NCI-H748 (cell line): Measurements from ENCODE around the gene DPY19L1.
"Not testable (repeated sequence)": the region's sequence is repeated elsewhere in the genome, so short reads cannot be mapped to it uniquely, and the experiment has no call there.

ENCODE experiments used
- DNase-seq: peaks from one replicate; lab custom pipeline; 2025; ENCODE audit not compliant: unreplicated experiment; lab: John Stamatoyannopoulos, UW

DPY19L1 gene

DNA sequence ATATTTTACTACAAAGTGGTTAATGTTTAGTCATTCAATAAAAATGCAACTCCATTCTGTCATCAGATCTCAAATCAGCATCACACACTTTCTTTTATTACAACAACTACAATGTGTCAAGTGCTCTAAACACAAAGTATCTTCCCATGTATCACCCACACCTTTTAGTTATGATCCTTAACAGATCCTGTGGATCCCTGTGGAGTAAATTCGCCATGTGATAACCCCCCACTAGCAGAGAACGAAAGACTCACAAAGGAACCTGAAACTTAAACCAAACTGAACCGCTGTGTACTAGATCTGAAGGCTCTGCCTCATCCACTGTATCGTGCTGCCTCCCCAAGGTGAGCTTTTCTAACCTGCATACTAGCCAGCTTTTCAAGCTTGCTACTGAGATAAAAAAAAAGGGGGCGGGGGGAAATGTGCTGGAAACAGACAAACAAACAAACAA is 1.7 kb downstream of the DPY19L1 start:
- peak; percentile 30 for DNase-seq

- peak; percentile 17 for DNase-seq
Measured at GRCh38 chr7:35032166-35032565, 5.1 kb downstream of the DPY19L1 start.

DNA sequence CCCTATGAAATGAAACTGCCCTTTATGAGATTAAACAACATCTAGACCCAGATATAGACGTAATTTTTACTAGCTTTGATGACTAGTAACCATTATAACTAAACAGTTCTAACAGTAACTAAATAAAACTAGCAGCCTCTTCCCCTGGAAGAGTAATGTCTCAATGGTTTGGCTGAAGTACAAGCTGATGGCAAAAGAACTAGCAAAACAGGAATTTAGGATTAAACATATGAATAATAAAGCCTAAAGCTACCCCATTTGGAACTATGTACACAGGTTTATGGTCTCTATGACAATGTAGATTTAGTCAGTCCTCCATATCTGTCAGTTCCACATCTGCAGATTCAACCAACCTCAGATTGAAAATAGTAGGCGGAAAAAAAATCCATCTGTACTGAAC is 6.4 kb downstream of the DPY19L1 start:
- no peak for DNase-seq

DNA sequence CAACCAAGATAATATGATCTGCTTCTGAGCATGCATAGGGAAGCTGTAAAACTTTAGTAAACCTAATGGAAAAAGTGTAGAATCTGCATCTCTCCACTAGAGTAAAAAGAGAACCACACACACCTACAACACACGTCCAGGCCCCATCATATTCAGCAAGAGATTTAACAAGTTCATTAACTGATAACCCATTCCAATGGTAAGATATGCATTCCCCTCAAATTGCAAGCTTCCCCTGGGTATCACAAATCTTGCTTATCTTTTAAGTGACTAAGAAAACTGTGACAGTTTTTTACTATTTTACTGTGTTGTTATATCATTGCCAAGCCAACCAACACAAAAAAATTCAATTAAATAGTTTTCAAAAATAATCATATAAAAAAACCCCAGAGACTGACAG is 8.0 kb downstream of the DPY19L1 start:
- no peak for DNase-seq

DNA sequence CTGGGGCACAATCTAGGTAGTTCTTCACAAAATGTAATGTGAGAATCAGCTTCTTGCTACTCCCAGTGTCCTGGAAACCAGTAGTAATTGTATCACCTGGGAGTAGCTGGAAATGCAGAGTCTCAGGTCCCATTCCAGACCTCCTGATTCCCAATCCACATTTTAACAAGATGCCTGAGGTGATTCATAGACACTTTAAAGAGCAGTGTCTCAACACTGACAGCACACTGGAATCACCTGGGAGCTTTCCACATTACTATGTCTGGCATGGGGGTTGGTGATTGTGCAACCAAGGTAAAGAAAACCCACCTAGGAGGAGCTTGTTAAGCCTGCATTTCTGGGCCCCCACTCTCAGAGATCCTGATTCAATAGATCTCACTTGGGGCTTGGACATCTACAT is 11.1 kb downstream of the DPY19L1 start:
- DNase-seq = no peak

- DNase-seq = no peak
Measured at GRCh38 chr7:35025369-35025870, 11.9 kb downstream of the DPY19L1 start.

DNA sequence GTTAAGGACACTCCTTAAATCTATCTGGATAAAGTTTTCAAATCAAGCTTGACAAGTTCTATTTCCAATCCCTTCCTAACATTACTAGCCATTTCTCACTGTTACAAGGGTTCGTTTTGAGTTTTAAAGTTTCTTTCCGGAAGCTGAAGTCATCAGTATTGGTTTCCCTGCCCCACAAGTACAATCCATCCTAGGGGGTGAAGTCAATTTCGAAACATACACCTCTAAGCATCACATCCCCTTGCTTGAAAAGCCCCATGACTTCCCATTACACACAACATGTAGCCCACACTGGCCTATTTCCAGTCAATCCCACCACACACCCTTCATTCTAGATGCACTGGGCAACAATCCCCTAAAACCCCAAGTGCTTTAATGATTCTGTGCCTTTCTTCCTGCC is 13.0 kb downstream of the DPY19L1 start:
- no peak for DNase-seq

- DNase-seq = no peak
Measured at GRCh38 chr7:35022725-35023124, 14.6 kb downstream of the DPY19L1 start.

DNA sequence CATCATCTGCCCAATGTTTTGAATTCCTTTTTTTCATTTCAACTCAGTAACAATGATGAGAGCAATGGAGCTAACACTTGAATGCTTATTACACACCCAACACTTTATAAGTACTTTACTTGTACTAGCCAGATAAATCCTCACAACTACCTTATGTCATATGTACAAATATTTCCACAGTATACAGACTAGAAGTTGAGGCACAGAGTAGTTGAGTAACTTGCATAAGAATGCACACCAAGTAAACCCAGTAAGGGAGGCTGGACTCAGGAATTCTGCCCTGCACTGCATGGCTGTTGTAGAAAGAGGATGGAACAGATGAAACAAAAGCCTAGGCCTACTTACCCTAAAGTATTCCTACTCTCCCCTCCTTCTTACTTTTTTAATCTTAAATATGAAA is 15.8 kb downstream of the DPY19L1 start:
- DNase-seq = no peak

DNA sequence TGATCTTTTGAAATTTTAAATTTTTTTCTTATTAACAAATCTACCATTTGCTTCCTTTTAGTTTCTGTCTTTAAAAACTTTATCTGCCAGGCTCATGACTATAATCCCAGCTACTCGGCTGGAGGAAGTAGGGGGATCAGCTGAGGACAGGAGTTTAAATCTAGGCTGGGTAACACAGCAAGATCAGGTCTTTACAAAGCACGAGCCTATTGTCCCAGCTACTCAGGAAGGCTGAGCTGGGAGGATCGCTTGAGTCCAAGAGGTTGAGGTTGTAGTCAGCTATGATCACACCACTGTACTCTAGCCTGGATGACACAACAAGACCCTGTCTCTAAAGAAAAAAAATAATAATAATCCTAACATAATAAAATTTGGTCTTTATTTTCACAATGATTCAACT is 17.5 kb downstream of the DPY19L1 start:
- no peak for DNase-seq

GRCh38 chr7:35019179-35019729 is 18.0 kb downstream of the DPY19L1 start:
- no peak for DNase-seq

- DNase-seq = no peak
Measured at GRCh38 chr7:35015346-35015859, 21.9 kb downstream of the DPY19L1 start.

- DNase-seq = no peak
Measured at GRCh38 chr7:35012160-35012559, 25.1 kb downstream of the DPY19L1 start.

DNA sequence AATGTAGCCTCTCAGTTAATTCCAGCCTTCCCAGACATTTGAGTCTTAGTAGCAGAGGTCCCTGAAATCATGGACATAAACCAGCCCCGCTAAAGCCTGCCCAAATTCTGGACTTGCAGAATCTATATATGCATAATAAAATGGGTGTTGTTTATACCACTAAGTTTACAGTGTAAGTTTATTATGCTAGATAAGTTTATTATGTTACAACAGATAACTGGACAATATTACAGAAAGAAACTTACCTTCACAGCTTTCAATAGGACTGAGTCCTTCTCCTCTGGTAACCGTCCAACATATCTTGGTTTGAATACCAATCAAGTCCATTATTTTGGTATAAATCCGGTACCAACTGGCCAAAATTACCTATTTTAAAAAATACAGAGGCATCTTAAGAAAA is 26.2 kb downstream of the DPY19L1 start:
- no peak for DNase-seq

DNA sequence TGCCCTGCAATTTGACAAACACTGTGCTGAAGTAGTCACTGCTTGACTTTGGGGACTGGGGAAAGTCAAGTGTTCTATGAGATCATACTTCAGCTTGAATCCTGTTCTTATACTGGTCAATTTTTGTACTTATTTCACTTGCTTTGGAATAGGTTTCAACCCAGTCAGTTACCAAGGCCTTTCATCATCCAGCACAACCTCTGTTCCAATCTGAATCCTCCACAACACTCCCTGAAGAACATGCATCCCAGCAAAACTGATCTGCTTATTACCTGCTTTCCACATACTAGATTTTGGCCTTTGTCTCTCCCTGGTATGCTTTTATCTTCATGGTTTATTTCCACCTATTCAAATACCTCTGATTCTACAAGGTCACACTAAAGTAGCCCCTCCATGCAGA is 29.5 kb downstream of the DPY19L1 start:
- no peak for DNase-seq

DNA sequence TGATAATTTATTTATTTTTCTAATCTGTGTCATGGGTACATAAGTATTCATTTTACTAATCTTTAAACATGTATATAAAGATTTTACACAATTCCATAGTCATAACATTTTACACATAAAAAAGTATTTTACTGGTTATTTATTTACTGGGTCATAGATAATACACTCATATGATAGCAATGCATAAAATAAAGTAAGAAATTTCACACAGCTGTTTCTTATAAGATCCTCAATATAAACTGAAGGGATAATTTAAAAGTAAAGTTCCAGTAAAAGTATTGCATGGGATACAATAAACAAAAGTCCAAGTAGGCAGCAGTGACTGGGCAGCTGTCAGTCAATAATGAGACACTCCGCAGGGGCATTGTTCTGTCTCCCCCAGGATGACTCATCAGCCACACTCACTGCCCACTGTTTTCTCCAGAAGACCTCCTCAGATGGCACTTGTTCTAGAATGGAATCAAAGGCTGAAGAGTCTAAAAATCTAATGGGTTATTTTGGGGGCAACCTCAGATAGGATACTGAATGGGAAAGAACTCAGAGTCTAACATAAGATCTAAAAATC is 32.7 kb downstream of the DPY19L1 start:
- DNase-seq = no peak

GRCh38 chr7:35003679-35004303 is 33.5 kb downstream of the DPY19L1 start:
- DNase-seq = no peak

GRCh38 chr7:35003177-35003650 is 34.1 kb downstream of the DPY19L1 start:
- not testable (repeated sequence) for DNase-seq

DNA sequence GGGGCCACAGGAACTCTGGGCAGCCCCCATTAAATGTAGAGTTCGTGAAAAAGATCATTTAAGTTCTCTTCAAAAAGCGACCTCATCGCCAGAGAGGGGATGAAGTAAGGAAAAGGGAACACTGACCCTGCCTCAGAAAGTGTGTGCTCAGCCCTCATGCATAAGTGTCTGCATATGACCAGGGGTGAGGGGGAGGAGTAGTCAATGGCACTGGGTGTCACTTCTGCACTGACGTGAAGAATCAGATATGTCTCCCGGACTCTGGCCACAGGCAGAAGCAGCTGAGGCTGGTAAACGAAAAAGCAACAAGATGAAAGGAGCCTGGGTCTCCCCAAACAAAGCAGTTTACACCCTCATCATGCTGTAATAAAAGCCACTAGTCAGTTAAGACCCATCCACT is 39.0 kb downstream of the DPY19L1 start:
- DNase-seq = not testable (repeated sequence)

GRCh38 chr7:34996423-34997090 is 40.7 kb downstream of the DPY19L1 start:
- not testable (repeated sequence) for DNase-seq

GRCh38 chr7:34995757-34996156 is 41.5 kb downstream of the DPY19L1 start:
- no peak for DNase-seq
